ENCODE data around the gene ABCA3.

DNA sequence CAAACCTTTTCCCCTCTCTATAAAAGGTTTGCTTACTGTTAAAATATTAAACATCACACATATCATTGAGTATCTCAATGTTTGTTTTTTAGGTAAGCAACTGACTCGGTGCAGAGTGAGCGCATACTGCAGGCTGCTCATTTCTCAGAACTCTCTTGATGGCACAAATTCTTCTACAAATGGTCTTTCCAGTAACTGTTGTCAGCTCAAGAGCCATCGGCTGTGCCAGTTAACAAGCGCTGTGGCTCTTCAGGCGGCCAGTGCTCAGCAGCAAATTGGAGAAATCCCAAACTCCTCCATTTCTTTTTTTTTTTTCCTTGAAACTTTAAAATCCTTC is 8.6 kb downstream of the ABCA3 start:
- TF ChIP-seq EZH2 (IDR thresholded peaks at IDR 0.05; ENCODE audit: low read depth, unreplicated experiment) (no peak), EZH2phosphoT487 (IDR thresholded peaks at IDR 0.05; ENCODE audit: unreplicated experiment) (no peak), ZNF331 (CRISPR knock-in tag; IDR thresholded peaks at IDR 0.05; ENCODE audit: low read depth) (no peak), ZNF114 (CRISPR knock-in tag; IDR thresholded peaks at IDR 0.05) (no peak), POLR2AphosphoS5 (IDR thresholded peaks at IDR 0.05; ENCODE audit: low read depth) (no peak)
- TF ChIP-seq, protein P1, sequence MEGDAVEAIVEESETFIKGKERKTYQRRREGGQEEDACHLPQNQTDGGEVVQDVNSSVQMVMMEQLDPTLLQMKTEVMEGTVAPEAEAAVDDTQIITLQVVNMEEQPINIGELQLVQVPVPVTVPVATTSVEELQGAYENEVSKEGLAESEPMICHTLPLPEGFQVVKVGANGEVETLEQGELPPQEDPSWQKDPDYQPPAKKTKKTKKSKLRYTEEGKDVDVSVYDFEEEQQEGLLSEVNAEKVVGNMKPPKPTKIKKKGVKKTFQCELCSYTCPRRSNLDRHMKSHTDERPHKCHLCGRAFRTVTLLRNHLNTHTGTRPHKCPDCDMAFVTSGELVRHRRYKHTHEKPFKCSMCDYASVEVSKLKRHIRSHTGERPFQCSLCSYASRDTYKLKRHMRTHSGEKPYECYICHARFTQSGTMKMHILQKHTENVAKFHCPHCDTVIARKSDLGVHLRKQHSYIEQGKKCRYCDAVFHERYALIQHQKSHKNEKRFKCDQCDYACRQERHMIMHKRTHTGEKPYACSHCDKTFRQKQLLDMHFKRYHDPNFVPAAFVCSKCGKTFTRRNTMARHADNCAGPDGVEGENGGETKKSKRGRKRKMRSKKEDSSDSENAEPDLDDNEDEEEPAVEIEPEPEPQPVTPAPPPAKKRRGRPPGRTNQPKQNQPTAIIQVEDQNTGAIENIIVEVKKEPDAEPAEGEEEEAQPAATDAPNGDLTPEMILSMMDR (conservative IDR thresholded peaks at IDR 0.05; ENCODE audit: low read depth in 2 of 2) = no peak
- TF ChIP-seq, protein P2, sequence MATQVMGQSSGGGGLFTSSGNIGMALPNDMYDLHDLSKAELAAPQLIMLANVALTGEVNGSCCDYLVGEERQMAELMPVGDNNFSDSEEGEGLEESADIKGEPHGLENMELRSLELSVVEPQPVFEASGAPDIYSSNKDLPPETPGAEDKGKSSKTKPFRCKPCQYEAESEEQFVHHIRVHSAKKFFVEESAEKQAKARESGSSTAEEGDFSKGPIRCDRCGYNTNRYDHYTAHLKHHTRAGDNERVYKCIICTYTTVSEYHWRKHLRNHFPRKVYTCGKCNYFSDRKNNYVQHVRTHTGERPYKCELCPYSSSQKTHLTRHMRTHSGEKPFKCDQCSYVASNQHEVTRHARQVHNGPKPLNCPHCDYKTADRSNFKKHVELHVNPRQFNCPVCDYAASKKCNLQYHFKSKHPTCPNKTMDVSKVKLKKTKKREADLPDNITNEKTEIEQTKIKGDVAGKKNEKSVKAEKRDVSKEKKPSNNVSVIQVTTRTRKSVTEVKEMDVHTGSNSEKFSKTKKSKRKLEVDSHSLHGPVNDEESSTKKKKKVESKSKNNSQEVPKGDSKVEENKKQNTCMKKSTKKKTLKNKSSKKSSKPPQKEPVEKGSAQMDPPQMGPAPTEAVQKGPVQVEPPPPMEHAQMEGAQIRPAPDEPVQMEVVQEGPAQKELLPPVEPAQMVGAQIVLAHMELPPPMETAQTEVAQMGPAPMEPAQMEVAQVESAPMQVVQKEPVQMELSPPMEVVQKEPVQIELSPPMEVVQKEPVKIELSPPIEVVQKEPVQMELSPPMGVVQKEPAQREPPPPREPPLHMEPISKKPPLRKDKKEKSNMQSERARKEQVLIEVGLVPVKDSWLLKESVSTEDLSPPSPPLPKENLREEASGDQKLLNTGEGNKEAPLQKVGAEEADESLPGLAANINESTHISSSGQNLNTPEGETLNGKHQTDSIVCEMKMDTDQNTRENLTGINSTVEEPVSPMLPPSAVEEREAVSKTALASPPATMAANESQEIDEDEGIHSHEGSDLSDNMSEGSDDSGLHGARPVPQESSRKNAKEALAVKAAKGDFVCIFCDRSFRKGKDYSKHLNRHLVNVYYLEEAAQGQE (IDR thresholded peaks at IDR 0.05; ENCODE audit: unreplicated experiment) = no peak
- TF ChIP-seq, protein P3, sequence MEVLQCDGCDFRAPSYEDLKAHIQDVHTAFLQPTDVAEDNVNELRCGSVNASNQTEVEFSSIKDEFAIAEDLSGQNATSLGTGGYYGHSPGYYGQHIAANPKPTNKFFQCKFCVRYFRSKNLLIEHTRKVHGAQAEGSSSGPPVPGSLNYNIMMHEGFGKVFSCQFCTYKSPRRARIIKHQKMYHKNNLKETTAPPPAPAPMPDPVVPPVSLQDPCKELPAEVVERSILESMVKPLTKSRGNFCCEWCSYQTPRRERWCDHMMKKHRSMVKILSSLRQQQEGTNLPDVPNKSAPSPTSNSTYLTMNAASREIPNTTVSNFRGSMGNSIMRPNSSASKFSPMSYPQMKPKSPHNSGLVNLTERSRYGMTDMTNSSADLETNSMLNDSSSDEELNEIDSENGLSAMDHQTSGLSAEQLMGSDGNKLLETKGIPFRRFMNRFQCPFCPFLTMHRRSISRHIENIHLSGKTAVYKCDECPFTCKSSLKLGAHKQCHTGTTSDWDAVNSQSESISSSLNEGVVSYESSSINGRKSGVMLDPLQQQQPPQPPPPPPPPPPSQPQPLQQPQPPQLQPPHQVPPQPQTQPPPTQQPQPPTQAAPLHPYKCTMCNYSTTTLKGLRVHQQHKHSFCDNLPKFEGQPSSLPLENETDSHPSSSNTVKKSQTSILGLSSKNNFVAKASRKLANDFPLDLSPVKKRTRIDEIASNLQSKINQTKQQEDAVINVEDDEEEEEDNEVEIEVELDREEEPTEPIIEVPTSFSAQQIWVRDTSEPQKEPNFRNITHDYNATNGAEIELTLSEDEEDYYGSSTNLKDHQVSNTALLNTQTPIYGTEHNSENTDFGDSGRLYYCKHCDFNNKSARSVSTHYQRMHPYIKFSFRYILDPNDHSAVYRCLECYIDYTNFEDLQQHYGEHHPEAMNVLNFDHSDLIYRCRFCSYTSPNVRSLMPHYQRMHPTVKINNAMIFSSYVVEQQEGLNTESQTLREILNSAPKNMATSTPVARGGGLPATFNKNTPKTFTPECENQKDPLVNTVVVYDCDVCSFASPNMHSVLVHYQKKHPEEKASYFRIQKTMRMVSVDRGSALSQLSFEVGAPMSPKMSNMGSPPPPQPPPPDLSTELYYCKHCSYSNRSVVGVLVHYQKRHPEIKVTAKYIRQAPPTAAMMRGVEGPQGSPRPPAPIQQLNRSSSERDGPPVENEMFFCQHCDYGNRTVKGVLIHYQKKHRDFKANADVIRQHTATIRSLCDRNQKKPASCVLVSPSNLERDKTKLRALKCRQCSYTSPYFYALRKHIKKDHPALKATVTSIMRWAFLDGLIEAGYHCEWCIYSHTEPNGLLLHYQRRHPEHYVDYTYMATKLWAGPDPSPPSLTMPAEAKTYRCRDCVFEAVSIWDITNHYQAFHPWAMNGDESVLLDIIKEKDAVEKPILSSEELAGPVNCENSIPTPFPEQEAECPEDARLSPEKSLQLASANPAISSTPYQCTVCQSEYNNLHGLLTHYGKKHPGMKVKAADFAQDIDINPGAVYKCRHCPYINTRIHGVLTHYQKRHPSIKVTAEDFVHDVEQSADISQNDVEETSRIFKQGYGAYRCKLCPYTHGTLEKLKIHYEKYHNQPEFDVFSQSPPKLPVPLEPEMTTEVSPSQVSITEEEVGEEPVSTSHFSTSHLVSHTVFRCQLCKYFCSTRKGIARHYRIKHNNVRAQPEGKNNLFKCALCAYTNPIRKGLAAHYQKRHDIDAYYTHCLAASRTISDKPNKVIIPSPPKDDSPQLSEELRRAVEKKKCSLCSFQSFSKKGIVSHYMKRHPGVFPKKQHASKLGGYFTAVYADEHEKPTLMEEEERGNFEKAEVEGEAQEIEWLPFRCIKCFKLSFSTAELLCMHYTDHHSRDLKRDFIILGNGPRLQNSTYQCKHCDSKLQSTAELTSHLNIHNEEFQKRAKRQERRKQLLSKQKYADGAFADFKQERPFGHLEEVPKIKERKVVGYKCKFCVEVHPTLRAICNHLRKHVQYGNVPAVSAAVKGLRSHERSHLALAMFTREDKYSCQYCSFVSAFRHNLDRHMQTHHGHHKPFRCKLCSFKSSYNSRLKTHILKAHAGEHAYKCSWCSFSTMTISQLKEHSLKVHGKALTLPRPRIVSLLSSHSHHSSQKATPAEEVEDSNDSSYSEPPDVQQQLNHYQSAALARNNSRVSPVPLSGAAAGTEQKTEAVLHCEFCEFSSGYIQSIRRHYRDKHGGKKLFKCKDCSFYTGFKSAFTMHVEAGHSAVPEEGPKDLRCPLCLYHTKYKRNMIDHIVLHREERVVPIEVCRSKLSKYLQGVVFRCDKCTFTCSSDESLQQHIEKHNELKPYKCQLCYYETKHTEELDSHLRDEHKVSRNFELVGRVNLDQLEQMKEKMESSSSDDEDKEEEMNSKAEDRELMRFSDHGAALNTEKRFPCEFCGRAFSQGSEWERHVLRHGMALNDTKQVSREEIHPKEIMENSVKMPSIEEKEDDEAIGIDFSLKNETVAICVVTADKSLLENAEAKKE (CRISPR knock-in tag; IDR thresholded peaks at IDR 0.05) = no peak
